ENCODE measurements around the gene SIK1.

SIK1 gene

GRCh38 chr21:43370091-43370658, 56.8 kb downstream of the SIK1 start:
- Histone ChIP-seq H3K27ac (peak overlapping the region; percentile 19 to 94 (median 82)), H3K4me3 (peak overlapping the region in 3 of 7 experiments; percentile 4 to 34 (median 8))

DNA sequence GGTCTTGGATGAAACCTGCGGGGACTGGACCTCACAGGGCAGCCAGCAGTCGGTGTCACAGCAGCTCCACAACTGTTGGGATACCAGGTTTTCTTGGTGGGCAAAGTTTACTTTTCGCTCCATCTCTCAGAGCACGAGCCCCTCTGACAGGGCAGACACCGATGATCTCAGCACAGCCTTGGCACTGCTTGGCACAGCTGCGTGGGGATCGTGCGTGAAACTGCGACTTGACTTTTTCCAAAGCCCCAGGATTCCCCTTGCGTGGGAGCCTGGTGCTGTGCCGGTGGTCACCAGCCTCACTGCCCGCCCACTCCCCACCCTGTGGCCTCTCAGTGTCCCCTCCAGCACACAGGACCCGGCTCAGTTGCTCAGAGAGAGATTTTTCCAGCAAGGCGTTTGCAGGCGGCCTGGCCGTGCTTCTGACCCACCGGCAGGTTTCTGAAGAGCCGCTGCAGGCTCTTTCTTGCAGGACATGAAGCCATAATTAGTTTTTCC, 57.3 kb downstream of the SIK1 start:
- H3K27ac ChIP-seq = peak overlapping the region; percentile 19 to 94 (median 82)
- H3K4me3 ChIP-seq = peak overlapping the region in 3 of 7 experiments; percentile 4 to 34 (median 8)

- peak overlapping the region in 19 of 21 experiments; percentile 20 to 94 (median 82) for H3K27ac ChIP-seq
- peak overlapping the region in 1 of 7 experiments; percentile 34 for H3K4me3 ChIP-seq
Observed at GRCh38 chr21:43369124-43369523, 57.8 kb downstream of the SIK1 start.

DNA sequence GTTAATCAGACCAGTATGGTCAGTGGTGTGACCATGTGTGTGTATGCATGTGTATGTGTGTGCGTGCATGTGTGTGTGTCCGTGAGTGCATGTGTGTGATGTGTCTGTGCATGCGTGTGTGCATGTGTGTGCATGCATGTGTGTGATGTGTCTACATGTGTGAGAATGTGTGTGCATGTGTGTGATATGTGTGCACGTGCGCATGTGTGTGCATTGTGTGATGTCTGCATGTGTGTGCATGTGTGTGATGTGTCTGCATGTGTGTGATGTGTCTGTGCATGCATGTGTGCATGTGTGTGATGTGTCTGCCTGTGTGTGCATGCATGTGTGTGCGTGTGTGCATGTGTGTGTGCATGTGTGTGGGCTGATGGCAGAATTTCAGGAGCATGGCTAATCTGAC, 58.2 kb downstream of the SIK1 start:
- H3K4me3 ChIP-seq = no peak overlapping the region
- peak overlapping the region in 2 of 21 experiments; percentile 83 to 90 for H3K27ac ChIP-seq

DNA sequence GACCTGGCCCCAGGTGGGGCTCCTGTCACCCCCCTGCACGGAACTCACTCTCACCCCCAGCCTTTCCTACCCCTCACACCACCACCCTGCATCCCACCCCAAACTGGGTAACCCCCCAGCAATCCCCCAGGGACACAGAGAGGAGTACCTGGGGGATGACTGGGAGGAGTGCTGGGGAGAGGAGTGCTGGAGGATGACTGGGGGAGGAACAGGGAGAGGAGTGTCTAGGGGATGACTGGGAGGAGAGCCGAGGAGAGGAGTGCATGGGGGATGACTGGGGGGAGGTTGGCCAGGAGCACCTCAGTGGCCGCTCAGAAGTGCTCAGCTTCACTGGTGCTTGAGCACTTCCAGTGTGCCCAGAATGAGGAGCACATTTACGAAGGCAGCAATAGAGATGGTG, 59.1 kb downstream of the SIK1 start:
- peak overlapping the region in 8 of 21 experiments; percentile 4 to 62 (median 52) for H3K27ac ChIP-seq
- no peak overlapping the region for H3K4me3 ChIP-seq

DNA sequence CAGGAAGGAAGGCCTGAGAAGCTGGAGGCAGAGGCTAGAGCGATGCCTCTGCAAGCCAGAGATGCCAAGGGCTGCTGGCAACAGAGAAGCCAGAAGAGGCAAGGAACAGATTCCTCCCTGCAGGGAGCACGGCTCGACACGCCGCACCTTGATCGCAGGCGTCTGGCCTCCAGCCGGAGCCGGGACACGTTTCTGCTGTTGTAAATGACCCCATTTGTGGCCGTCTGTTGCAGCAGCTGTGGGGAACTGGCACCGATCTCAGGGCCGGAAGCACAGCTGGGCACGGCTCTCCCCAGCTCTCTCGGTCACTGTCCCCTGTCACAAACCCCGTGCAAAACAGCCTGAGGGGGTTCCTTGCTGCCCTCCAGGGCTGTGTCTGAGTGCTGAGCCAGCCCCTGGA, 59.6 kb downstream of the SIK1 start:
- Histone ChIP-seq H3K4me3 (no peak overlapping the region), H3K27ac (peak overlapping the region in 7 of 21 experiments; percentile 4 to 62 (median 54))

- Histone ChIP-seq H3K27ac (peak overlapping the region in 2 of 21 experiments; percentile 10 to 54), H3K4me3 (no peak overlapping the region)
Observed at GRCh38 chr21:43366656-43367055, 60.3 kb downstream of the SIK1 start.

GRCh38 chr21:43365611-43366426, 61.1 kb downstream of the SIK1 start:
- peak overlapping the region in 4 of 21 experiments; percentile 0 to 95 (median 28) for H3K27ac ChIP-seq
- no peak overlapping the region for H3K4me3 ChIP-seq

DNA sequence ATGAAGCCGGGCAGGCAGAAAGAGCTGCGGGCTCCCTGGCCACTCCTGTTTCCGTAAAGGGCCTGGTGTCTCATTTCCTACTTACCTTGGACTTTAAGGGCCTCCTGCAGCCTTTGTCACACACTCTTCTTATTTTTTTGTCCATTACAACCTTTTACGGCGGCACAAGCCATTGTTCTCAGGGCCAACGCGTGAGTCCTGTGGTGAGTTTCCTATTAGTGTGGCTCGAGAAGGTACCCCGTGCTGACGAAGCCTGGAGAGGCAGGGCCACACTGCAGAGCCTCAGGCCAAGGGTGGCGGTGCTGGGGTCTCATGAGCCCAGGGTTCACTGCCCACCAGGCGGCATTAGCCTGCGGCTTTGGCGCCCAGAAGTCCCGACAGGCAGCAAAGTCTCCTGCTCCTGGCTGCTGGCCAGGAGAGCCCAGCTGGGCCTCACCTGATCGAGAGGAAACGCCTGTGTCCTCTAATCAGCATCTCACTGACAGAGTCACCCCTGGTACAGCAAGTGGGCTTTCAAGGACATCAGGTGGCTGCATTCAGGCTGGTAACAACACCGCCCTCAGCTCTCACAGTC, 62.0 kb downstream of the SIK1 start:
- Histone ChIP-seq H3K27ac (peak overlapping the region in 2 of 21 experiments; percentile 90 to 95), H3K4me3 (no peak overlapping the region)
